GM19240 (cell line): ENCODE measurements around the gene CNPY3.
"Not testable (repeated sequence)": the region's sequence is repeated elsewhere in the genome, so short reads cannot be mapped to it uniquely, and the experiment has no call there.

Source experiments
- DNase-seq: peaks from one replicate; pipeline ENCODE4 v3.0.0; 2011; ENCODE audit warnings: low spot score; ENCODE audit not compliant: insufficient read length

CNPY3 gene

GRCh38 chr6:42928986-42929820, at the start of gene CNPY3:
TSS of gene CNPY3 (plus strand) at chr6:42929480. CDS start at chr6:42929571, 91 bp downstream.
- DNase-seq: peak; percentile 93

GRCh38 chr6:42880240-42880817, 49.0 kb upstream of the CNPY3 start:
- not testable (repeated sequence) for DNase-seq

DNA sequence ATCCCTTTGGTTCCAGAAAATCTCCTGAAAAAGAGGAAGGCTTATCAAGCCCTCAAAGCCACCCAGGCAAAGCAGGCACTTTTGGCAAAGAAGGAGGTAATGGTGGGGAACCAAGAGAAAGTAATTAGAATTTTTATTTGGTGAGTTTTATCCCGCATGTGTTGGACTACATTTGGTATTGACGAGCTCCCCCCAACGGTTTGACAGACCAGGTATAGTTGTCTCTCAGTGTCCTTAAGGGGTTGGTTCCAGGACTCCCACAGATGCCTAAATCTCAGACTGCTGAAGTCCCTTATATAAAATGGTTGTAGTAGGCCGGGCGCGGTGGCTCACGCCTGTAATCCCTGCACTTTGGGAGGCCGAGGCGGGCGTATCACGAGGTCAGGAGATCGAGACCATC, 48.4 kb upstream of the CNPY3 start:
- not testable (repeated sequence) for DNase-seq

DNA sequence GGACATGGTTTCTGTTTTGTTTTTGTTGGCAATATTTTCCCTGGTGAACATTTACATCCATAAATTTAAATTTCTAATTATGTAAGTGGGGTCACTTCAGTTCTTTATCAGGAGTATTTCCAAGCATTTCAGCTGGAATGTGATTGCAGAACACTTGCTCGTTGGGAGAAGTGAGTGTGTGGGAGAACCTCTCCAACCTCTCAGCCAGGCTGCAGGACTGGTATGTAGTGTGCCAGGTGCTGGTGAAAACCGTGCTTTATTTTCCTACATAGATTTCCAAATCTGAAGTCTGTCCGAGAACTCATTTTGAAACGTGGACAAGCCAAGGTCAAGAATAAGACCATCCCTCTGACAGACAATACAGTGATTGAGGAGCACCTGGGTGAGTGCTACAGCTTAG, 43.6 kb upstream of the CNPY3 start:
- DNase-seq: no peak

- not testable (repeated sequence) for DNase-seq
Observed at GRCh38 chr6:42888201-42888600, 41.1 kb upstream of the CNPY3 start.

DNA sequence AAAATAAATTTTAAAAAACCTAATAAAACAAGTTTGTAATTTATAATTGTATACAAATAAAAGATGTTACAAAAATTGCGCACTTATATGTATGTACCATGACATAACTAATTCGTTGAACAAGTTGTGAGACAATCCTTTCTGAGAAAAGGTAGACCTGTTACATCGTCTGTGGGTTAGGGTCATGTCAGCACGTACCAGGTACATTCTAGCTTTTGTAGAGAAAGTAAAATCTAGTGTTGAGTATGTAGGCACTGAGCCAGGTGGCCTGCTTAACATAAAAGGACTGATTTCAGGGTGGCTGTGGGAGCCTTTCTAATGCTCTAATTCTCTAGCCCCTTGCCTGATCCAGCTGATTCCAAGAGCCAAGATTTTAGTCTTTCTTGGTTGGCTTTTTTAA, 39.5 kb upstream of the CNPY3 start:
- DNase-seq: no peak

- DNase-seq: peak; percentile 81
Observed at GRCh38 chr6:42890311-42891198, 38.7 kb upstream of the CNPY3 start.

DNA sequence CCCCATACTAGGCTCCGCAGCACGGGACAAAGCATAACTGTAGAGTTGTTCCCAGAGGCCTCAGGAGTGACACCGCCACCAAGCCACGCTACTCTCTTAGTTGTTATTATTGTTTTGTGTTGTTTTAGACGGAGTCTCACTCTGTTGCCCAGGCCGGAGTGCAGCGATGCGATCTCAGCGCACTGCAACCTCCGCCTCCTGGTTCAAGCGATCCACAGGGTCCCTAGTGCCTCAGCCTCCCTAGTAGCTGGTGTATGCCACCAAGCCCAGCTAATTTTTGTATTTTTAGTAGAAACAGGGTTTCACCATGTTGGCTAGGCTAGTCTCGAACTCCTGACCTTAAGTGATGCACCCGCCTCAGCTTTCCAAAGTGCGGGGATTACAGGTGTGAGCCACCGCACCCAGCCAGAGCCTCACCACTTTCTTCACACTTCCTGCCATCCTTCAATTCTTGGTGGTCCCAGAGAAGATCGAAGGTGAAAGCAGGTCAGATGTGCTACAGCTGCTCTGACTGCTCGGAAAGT, 38.0 kb upstream of the CNPY3 start:
- DNase-seq: no peak

DNA sequence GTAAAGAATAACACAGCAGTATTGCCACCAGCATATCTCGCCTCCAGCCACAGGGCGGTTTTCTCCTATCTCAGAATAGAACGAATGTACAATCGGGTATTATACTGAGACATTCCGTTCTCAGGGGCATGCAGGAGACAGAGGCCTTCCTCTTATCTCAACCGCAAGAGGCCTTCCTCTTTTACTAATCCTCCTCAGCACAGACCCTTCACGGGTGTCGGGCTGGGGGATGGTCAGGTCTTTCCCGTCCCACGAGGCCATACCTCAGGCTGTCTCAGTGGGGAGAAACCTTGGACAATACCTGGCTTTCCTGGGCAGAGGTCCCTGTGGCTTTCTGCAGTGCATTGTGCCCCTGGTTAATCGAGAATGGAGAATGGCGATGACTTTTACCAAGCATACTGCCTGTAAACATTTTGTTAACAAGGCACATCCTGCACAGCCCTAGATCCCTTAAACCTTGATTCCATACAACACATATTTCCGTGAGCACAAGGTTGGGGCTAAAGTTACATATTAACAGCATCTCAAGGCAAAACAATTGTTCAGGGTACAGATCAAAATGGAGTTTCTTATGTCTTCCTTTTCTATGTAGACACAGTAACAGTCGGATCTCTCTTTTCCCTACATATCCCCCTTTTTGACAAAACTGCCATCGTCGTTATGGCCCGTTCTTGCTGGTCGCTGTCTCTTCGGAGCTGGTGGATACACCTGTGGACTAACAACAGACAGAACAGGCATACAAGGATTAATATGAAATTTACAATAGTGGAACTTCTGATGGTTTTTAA, 35.0 kb upstream of the CNPY3 start:
- not testable (repeated sequence) for DNase-seq

- no peak for DNase-seq
Observed at GRCh38 chr6:42896178-42896719, 33.0 kb upstream of the CNPY3 start.

DNA sequence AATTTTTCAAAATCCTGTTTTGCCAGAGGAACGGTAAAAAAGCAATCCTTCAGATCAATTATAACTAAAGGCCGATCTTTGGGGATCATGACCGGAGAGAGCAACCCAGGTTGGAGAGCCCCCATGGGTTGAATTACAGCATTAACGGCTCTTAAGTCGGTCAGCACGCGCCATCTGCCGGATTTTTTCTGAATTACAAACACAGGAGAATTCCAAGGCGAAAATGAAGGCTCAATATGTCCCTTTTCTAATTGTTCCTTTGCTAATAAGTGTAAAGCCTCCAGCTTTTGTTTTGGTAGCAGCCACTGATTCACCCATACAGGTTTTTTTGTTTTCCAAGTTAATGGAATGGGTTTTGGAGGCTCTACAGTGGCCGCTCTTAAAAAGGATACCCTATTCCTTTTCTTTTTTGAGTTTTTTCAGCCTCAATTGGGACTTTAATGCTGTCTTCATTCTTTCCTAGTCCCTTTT, 30.4 kb upstream of the CNPY3 start:
- no peak for DNase-seq

GRCh38 chr6:42899871-42900270, 29.4 kb upstream of the CNPY3 start:
- DNase-seq: no peak

GRCh38 chr6:42901538-42901957, 27.7 kb upstream of the CNPY3 start:
- DNase-seq: no peak

GRCh38 chr6:42902429-42903263, 26.6 kb upstream of the CNPY3 start:
- not testable (repeated sequence) for DNase-seq

- no peak for DNase-seq
Observed at GRCh38 chr6:42904467-42904866, 24.8 kb upstream of the CNPY3 start.

GRCh38 chr6:42907336-42907735, 21.9 kb upstream of the CNPY3 start:
- no peak for DNase-seq

DNA sequence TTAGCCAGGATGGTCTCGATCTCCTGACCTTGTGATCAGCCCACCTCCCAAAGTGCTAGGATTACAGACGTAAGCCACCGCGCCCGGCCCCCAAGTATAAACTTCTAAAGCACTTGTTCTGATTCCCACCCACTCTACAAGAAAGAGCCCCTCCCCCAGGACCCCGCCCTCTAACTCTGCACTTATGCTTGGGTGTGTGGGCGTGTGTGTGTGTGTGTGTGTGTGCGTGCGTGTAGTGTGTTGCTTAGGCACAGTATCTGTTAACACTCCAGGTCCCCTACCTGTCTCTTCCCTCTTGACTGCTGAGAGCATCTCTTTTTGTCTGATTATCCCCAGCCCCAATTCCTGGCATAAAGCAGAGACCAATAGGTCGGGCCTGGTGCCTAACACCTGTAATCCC, 19.4 kb upstream of the CNPY3 start:
- no peak for DNase-seq

DNA sequence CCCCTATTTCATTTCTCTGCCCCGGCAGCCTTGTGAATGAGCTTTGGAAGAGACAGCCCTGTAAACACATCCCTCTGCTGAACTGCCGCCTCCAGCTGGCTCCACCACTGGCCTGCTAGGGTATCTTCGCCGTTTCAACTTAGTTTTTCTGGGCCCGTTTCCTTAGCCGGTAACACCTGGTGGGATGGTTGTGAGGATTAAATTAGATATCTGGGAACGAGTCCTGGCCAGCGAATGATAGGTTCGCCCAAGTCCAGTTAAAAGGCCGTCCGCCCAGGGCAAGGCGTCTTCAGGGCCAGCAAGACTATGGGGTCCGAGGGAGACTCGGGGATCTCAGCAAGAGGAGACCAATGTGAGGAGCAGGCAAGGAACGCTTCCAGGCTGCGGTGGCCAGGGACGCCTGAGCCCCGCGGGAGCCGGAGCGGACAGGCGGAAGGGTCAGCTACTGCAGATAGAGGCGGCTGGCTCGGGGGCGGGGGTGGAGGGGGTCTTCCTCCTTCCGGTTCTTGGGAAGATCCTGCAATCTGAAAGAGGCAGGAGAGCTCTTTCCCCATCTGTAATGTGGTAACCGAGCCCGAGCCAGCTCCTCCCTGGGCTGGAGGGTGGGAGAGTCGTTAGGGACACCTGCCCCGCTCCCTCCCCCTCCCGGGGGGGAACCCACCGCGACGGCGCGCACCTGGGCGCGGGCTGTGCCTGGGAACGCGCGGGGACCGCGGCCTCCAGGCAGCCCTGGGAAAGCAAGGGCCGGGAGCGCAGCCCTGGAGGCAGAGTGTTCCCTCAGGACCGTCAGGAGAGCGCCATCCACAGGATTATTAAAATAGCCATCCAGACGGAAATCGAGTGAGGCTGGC, 17.9 kb upstream of the CNPY3 start:
- no peak for DNase-seq

- no peak for DNase-seq
Observed at GRCh38 chr6:42914546-42914945, 14.7 kb upstream of the CNPY3 start.
